ENCODE results near the gene SCCPDH.

- TF ChIP-seq, protein P1, sequence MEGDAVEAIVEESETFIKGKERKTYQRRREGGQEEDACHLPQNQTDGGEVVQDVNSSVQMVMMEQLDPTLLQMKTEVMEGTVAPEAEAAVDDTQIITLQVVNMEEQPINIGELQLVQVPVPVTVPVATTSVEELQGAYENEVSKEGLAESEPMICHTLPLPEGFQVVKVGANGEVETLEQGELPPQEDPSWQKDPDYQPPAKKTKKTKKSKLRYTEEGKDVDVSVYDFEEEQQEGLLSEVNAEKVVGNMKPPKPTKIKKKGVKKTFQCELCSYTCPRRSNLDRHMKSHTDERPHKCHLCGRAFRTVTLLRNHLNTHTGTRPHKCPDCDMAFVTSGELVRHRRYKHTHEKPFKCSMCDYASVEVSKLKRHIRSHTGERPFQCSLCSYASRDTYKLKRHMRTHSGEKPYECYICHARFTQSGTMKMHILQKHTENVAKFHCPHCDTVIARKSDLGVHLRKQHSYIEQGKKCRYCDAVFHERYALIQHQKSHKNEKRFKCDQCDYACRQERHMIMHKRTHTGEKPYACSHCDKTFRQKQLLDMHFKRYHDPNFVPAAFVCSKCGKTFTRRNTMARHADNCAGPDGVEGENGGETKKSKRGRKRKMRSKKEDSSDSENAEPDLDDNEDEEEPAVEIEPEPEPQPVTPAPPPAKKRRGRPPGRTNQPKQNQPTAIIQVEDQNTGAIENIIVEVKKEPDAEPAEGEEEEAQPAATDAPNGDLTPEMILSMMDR (IDR thresholded peaks at IDR 0.05), result no peak
- TF ChIP-seq POLR2A (IDR thresholded peaks at IDR 0.05), result no peak
These were observed 6.6 kb downstream of the SCCPDH start for GRCh38 chr1:246730839-246731238.

Measured in lower leg skin (tissue), 3 donors.